B cell (primary cell): Measurements from ENCODE around the gene EFNA2. TPM values are rescaled to one million over a fixed set of nuclear protein-coding genes. Genes with fewer than 3 reads are reported as not detected.

Experiments used
- ATAC-seq: fragments of 200-7000 bp; cut with Tn5 transposase; one replicate; pipeline ENCODE4 v1.10.0; 2021; ENCODE audit warnings: low read depth, mild to moderate bottlenecking, moderate number of reproducible peaks, moderate library complexity
- CTCF ChIA-PET: fragments of 350-600 bp; sonication (Branson Sonifier 250); formaldehyde crosslinking; loops from one replicate; lab custom pipeline; 2021; ENCODE audit warnings: antibody characterized with exemption, inconsistent platforms; lab: Charles Lee
- POLR2A ChIA-PET: fragments of 350-600 bp; sonication (Branson Sonifier 250); formaldehyde crosslinking; loops from one replicate; lab custom pipeline; 2021; ENCODE audit warnings: antibody characterized with exemption; lab: Charles Lee
- DNase-seq: peaks from one replicate; pipeline ENCODE4 v3.0.0; 2013
- H2AFZ ChIP-seq: 2 replicates; pipeline ENCODE4 v1.6.1; 2012; ENCODE audit warnings: mild to moderate bottlenecking, low read depth, low read length; ENCODE audit not compliant: insufficient read depth, poor library complexity, severe bottlenecking
- H3K27ac ChIP-seq, 2 donors: 1 replicate in 1 of 2; 2 replicates in 1 of 2; pipeline ENCODE4 v1.5.1; 2012 to 2013; ENCODE audit warnings: low read length in 2 of 2, mild to moderate bottlenecking in 2 of 2, moderate library complexity in 1 of 2
- H3K27me3 ChIP-seq, 4 experiments: fragments of 200-600 bp in 1 of 4; sonication (generic) in 1 of 4; replicated peaks in 1 of 4; 1 replicate in 2 of 4; 2 replicates in 2 of 4; pipeline versions ENCODE4 v1.6.1 to v1.7.0; 2013 to 2016; ENCODE audit warnings: low read length in 3 of 4, mild to moderate bottlenecking in 2 of 4, mixed read lengths in 1 of 4, moderate library complexity in 1 of 4; ENCODE audit not compliant: insufficient read depth in 4 of 4, control insufficient read depth in 3 of 4; ENCODE audit errors: control extremely low read depth in 1 of 4
- H3K36me3 ChIP-seq, 2 experiments: replicated peaks in 1 of 2; 1 replicate in 1 of 2; 2 replicates in 1 of 2; pipeline versions ENCODE4 v1.6.1 to v1.7.1; 2013; ENCODE audit warnings: low read length in 1 of 2; ENCODE audit not compliant: insufficient read depth in 2 of 2, control insufficient read depth in 1 of 2; ENCODE audit errors: control extremely low read depth in 1 of 2, extremely low read depth in 1 of 2
- H3K4me1 ChIP-seq, 2 donors: fragments of 200-600 bp in 1 of 2; sonication (generic) in 1 of 2; 1 replicate in 1 of 2; 2 replicates in 1 of 2; pipeline versions ENCODE4 v1.5.1 to v1.6.1; 2013 to 2017; ENCODE audit warnings: low read length in 2 of 2; ENCODE audit not compliant: control insufficient read depth in 2 of 2, insufficient read depth in 2 of 2
- H3K4me2 ChIP-seq: replicated peaks from 2 replicates; pipeline ENCODE3; 2012; ENCODE audit warnings: mild to moderate bottlenecking, low read depth, low read length; ENCODE audit not compliant: poor library complexity, severe bottlenecking
- H3K4me3 ChIP-seq, 5 experiments: fragments of 200-600 bp in 1 of 5; sonication (generic) in 1 of 5; 1 replicate in 3 of 5; 2 replicates in 2 of 5; pipeline versions ENCODE4 v1.5.1 to v1.7.0; 2011 to 2016; ENCODE audit warnings: low read length in 4 of 5, mild to moderate bottlenecking in 4 of 5, low read depth in 2 of 5, control low read depth in 1 of 5, moderate library complexity in 1 of 5; ENCODE audit not compliant: insufficient read depth in 1 of 5; ENCODE audit errors: control extremely low read depth in 1 of 5, extremely low read depth in 1 of 5
- H3K79me2 ChIP-seq: fragments of 200-600 bp; sonication (generic); one replicate; pipeline ENCODE4 v1.6.0; 2016; ENCODE audit warnings: low read length; ENCODE audit not compliant: control insufficient read depth, insufficient read depth
- H3K9ac ChIP-seq: fragments of 200-600 bp; sonication (generic); 2 replicates; pipeline ENCODE4 v1.6.1; 2017; ENCODE audit warnings: mild to moderate bottlenecking, low read length, moderate library complexity
- H3K9me3 ChIP-seq, 3 donors: one replicate each; pipeline versions ENCODE4 v1.6.1 to v1.7.1; 2013; ENCODE audit warnings: low read length in 2 of 3; ENCODE audit not compliant: control insufficient read depth in 2 of 3, insufficient read depth in 1 of 3; ENCODE audit errors: control extremely low read depth in 1 of 3
- H4K20me1 ChIP-seq: 2 replicates; pipeline ENCODE4 v1.6.0; 2012; ENCODE audit warnings: mild to moderate bottlenecking, low read length; ENCODE audit not compliant: insufficient read depth, control insufficient read depth, poor library complexity, severe bottlenecking
- H3K27ac Mint-ChIP-seq: one replicate; pipeline ENCODE4 v1.8.0; 2021; ENCODE audit warnings: mixed read lengths
- H3K27me3 Mint-ChIP-seq: one replicate; pipeline ENCODE4 v1.8.0; 2021; ENCODE audit warnings: mixed read lengths
- H3K4me1 Mint-ChIP-seq: one replicate; pipeline ENCODE4 v1.8.0; 2021; ENCODE audit warnings: mixed read lengths
- H3K4me3 Mint-ChIP-seq: one replicate; pipeline ENCODE4 v1.8.0; 2021; ENCODE audit warnings: mixed read lengths
- H3K9me3 Mint-ChIP-seq: one replicate; pipeline ENCODE4 v1.8.0; 2022; ENCODE audit warnings: mixed read lengths; ENCODE audit not compliant: insufficient read depth
- EZH2 ChIP-seq: IDR thresholded peaks from 2 replicates; pipeline ENCODE4 v1.6.1; 2012; ENCODE audit warnings: borderline replicate concordance, low read depth, mild to moderate bottlenecking, moderate library complexity, low read length; ENCODE audit not compliant: insufficient read depth, poor library complexity, severe bottlenecking
- WGBS: methylation state at CpG from one replicate; pipeline ENCODE4 v1.1.5; 2013; ENCODE audit warnings: missing lambda C conversion rate; ENCODE audit not compliant: insufficient coverage; 5-methylcytosine and 5-hydroxymethylcytosine counted together
- intact Hi-C: fragments of 100-400 bp; cut with micrococcal nuclease; formaldehyde crosslinking; loops from one replicate; pipeline ENCODE4 v1.10.0; 2022
- polyA plus RNA-seq: library from polyadenylated mRNA; depleted of rRNA; stranded (reverse); fragments of >200 nt; gene quantifications from 2 replicates; pipeline ENCODE4 v1.2.3, GENCODE V29; 2012
- total RNA-seq, 2 donors: library from RNA; stranded (reverse); fragments of 120-200 nt in 1 of 2; gene quantifications; 1 replicate in 1 of 2; 2 replicates in 1 of 2; pipeline versions ENCODE4 v1.2.3 to v1.2.4, GENCODE V29; 2013 to 2022
- TF ChIP-seq, protein P1 (sequence below): fragments of 200-600 bp; IDR thresholded peaks from one replicate; pipeline ENCODE4 v1.8.0; 2022; ENCODE audit warnings: antibody characterized with exemption, mild to moderate bottlenecking

Gene EFNA2
- total and polyA plus RNA-seq, 2 donors (not counting 1 experiment from before 2014, with no cell fraction given) = not detected

DNA sequence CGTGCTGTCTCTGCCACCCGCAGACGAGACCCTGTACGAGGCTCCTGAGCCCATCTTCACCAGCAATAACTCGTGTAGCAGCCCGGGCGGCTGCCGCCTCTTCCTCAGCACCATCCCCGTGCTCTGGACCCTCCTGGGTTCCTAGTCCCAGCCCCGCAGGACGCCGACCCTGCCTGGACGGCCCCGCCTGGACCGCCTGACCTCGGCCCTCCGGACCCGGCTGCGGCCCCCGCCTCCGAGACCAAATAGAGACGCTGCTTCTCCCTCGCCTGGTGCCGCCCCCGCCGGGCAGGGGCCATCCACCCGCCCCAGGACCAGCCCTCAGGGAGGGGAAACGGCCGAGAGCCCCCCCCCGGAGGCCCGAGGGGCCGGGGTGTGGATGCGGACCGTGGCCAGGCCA lies 14.1 kb downstream of the EFNA2 start:
- Histone ChIP-seq H4K20me1 (no peaks in the 10 kb centered on the region), H3K4me2 (no peak overlapping the region), H3K4me1 (peaks cover 8 to 9% of the 10 kb centered on the region in 2 donors), H2AFZ (no peak overlapping the region), H3K4me3 (no peak overlapping the region), H3K27ac (no peak overlapping the region), H3K36me3 (no peaks in the 10 kb centered on the region), H3K79me2 (no peaks in the 10 kb centered on the region), H3K27me3 (peaks cover 0 to 15% (median 3%) of the 10 kb centered on the region in 4 experiments), H3K9me3 (peaks cover 0 to 9% (median 0%) of the 10 kb centered on the region in 3 donors), H3K9ac (no peak overlapping the region)
- no peak overlapping the region for H3K4me3 Mint-ChIP-seq
- peaks cover 5% of the 10 kb centered on the region for H3K4me1 Mint-ChIP-seq
- DNase-seq (no peak), ATAC-seq (no peak)
- POLR2A ChIA-PET = no interaction called here
- CTCF ChIA-PET = no interaction called here
- H3K27ac Mint-ChIP-seq = no peak overlapping the region
- H3K27me3 Mint-ChIP-seq = peaks cover 11% of the 10 kb centered on the region
- H3K9me3 Mint-ChIP-seq = no peaks in the 10 kb centered on the region
- intact Hi-C loops = no loop called here
- no peak for TF ChIP-seq EZH2
- TF ChIP-seq, protein P1, sequence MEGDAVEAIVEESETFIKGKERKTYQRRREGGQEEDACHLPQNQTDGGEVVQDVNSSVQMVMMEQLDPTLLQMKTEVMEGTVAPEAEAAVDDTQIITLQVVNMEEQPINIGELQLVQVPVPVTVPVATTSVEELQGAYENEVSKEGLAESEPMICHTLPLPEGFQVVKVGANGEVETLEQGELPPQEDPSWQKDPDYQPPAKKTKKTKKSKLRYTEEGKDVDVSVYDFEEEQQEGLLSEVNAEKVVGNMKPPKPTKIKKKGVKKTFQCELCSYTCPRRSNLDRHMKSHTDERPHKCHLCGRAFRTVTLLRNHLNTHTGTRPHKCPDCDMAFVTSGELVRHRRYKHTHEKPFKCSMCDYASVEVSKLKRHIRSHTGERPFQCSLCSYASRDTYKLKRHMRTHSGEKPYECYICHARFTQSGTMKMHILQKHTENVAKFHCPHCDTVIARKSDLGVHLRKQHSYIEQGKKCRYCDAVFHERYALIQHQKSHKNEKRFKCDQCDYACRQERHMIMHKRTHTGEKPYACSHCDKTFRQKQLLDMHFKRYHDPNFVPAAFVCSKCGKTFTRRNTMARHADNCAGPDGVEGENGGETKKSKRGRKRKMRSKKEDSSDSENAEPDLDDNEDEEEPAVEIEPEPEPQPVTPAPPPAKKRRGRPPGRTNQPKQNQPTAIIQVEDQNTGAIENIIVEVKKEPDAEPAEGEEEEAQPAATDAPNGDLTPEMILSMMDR = no peak
- 90% methylated on average over 25 of the region's 34 CpGs for WGBS

DNA sequence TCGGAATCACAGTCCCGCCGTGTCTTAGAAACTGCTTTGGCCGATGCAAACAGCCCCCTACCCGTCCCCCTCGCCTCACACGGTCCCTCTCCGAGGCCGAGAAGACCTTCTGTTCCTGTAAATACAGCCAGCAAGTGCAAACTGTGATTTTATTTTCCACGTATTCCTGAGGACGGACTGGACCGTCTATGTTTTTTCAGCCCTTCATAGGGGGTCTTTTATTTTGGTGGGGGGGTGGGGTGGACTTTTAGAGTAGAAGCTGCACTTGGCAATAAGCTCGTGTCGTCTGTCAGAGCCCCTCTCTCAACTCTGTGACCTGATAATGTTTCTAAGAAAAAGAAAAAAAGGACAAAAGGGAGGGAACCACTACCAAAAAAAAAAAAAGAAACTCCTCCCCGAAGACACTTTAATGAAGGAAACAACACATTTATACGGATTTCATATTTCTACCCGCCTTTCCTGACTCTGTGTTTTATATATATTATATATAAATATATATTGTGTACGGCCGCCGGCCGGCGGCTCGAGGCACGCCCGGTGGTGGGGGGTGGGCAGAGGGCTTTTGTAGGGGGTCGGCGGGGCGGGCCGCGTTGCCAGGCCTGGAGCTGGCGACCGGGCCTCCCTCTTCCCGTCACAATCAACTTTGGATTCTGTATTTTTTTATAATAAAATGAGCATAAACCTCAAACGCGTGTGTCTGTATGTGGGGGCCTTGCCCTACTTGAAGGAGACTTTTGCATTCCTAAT lies 15.2 kb downstream of the EFNA2 start:
- Histone ChIP-seq H3K4me2 (no peak overlapping the region), H4K20me1 (no peaks in the 10 kb centered on the region), H3K27me3 (peaks cover 0 to 7% (median 0%) of the 10 kb centered on the region in 4 experiments), H2AFZ (no peak overlapping the region), H3K9me3 (peaks cover 0 to 6% (median 0%) of the 10 kb centered on the region in 3 donors), H3K4me3 (no peak overlapping the region), H3K4me1 (no peaks in the 10 kb centered on the region), H3K36me3 (no peaks in the 10 kb centered on the region), H3K79me2 (no peaks in the 10 kb centered on the region), H3K27ac (no peak overlapping the region), H3K9ac (no peak overlapping the region)
- H3K4me3 Mint-ChIP-seq = no peak overlapping the region
- CTCF ChIA-PET = interaction anchor here (1.0 kb wide), 1 partner anchor 27 kb away, joined by 3 read pairs; no protein-coding TSS in a partner anchor
- H3K4me1 Mint-ChIP-seq = peaks cover 5% of the 10 kb centered on the region
- 90% methylated on average over 12 of the region's 35 CpGs for WGBS
- TF ChIP-seq, protein P1 = no peak
- TF ChIP-seq EZH2 = no peak
- POLR2A ChIA-PET = no interaction called here
- no peaks in the 10 kb centered on the region for H3K9me3 Mint-ChIP-seq
- DNase-seq (no peak), ATAC-seq (no peak)
- H3K27me3 Mint-ChIP-seq = peaks cover 10% of the 10 kb centered on the region
- intact Hi-C loops = no loop called here
- H3K27ac Mint-ChIP-seq = no peak overlapping the region
